ENCODE results near the gene CNKSR1. TPM values are rescaled to one million over a fixed set of nuclear protein-coding genes. Genes with fewer than 3 reads are reported as not detected.

CNKSR1 gene
- total RNA-seq, 1 experiment from 2014 or later, result 18.0 TPM

DNA sequence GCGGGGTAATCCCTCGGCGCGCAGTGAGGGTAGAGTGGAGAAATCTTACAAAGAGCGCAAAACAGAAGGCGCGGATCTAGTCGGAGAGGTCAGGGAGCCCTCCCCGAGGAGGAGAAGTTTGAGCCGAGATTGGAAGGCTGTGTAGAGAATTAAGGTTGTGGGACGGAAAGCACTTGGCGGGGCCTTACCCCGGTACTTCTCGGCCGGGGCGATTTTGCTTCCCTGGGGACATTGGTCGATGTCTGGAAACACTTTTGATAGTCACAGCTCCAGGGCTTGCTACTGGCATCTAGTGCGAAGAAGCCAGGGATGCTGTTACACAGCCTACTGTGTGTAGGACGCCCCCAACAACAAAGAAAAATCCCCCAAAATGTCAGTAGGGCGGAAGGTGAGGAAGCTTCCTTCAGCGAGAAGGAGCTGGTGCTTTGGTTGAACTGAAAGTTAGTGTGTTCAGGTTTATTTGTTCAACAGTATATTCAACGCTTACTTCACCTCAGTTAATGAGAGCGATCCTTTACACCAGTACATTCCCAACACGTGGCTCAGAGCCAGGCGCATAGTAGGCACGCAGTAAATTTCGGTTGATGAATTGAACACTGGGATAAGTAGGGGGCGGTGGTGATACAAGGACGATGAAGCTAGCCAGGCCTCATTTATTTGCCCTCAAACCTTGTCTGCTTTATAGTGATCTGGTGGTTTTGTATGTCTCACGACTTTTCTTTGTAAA is 57.5 kb downstream of the CNKSR1 start (continued):
- TF ChIP-seq ERG (CRISPR knock-in tag; IDR thresholded peaks at IDR 0.05) (no peak), FOXP4 (CRISPR knock-in tag; IDR thresholded peaks at IDR 0.05) (no peak), ZNF281 (CRISPR knock-in tag; IDR thresholded peaks at IDR 0.05) (no peak), SMAD4 (CRISPR knock-in tag; IDR thresholded peaks at IDR 0.05) (no peak), ZNF396 (CRISPR knock-in tag; IDR thresholded peaks at IDR 0.05; ENCODE audit: borderline replicate concordance) (no peak), CBFB (CRISPR knock-in tag; IDR thresholded peaks at IDR 0.05; ENCODE audit: low read depth) (no peak), STAT6 (CRISPR knock-in tag; conservative IDR thresholded peaks at IDR 0.05; ENCODE audit: low read depth) (no peak), JUN (CRISPR knock-in tag; IDR thresholded peaks at IDR 0.05) (no peak), GRHL2 (CRISPR knock-in tag; IDR thresholded peaks at IDR 0.05; ENCODE audit: insufficient replicate concordance, severe bottlenecking) (no peak), JAZF1 (CRISPR knock-in tag; IDR thresholded peaks at IDR 0.05) (no peak), RELA (CRISPR knock-in tag; IDR thresholded peaks at IDR 0.05; ENCODE audit: borderline replicate concordance) (no peak), ZNF425 (CRISPR knock-in tag; conservative IDR thresholded peaks at IDR 0.05) (no peak), CREM (CRISPR knock-in tag; IDR thresholded peaks at IDR 0.05) (no peak), ZNF416 (CRISPR knock-in tag; IDR thresholded peaks at IDR 0.05) (no peak), TEAD1 (CRISPR knock-in tag; IDR thresholded peaks at IDR 0.05) (0 out of 2 replicates have a peak, but pooled peaks have one; percentile 32)
- TF ChIP-seq, protein P1, sequence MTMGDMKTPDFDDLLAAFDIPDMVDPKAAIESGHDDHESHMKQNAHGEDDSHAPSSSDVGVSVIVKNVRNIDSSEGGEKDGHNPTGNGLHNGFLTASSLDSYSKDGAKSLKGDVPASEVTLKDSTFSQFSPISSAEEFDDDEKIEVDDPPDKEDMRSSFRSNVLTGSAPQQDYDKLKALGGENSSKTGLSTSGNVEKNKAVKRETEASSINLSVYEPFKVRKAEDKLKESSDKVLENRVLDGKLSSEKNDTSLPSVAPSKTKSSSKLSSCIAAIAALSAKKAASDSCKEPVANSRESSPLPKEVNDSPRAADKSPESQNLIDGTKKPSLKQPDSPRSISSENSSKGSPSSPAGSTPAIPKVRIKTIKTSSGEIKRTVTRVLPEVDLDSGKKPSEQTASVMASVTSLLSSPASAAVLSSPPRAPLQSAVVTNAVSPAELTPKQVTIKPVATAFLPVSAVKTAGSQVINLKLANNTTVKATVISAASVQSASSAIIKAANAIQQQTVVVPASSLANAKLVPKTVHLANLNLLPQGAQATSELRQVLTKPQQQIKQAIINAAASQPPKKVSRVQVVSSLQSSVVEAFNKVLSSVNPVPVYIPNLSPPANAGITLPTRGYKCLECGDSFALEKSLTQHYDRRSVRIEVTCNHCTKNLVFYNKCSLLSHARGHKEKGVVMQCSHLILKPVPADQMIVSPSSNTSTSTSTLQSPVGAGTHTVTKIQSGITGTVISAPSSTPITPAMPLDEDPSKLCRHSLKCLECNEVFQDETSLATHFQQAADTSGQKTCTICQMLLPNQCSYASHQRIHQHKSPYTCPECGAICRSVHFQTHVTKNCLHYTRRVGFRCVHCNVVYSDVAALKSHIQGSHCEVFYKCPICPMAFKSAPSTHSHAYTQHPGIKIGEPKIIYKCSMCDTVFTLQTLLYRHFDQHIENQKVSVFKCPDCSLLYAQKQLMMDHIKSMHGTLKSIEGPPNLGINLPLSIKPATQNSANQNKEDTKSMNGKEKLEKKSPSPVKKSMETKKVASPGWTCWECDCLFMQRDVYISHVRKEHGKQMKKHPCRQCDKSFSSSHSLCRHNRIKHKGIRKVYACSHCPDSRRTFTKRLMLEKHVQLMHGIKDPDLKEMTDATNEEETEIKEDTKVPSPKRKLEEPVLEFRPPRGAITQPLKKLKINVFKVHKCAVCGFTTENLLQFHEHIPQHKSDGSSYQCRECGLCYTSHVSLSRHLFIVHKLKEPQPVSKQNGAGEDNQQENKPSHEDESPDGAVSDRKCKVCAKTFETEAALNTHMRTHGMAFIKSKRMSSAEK (CRISPR knock-in tag; IDR thresholded peaks at IDR 0.05; ENCODE audit: borderline replicate concordance), result no peak
- TF ChIP-seq, protein P2, sequence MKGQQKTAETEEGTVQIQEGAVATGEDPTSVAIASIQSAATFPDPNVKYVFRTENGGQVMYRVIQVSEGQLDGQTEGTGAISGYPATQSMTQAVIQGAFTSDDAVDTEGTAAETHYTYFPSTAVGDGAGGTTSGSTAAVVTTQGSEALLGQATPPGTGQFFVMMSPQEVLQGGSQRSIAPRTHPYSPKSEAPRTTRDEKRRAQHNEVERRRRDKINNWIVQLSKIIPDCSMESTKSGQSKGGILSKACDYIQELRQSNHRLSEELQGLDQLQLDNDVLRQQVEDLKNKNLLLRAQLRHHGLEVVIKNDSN (CRISPR knock-in tag; IDR thresholded peaks at IDR 0.05), result peak; percentile 6; the same call in 1 of the 2 replicates
- TF ChIP-seq, protein P3, sequence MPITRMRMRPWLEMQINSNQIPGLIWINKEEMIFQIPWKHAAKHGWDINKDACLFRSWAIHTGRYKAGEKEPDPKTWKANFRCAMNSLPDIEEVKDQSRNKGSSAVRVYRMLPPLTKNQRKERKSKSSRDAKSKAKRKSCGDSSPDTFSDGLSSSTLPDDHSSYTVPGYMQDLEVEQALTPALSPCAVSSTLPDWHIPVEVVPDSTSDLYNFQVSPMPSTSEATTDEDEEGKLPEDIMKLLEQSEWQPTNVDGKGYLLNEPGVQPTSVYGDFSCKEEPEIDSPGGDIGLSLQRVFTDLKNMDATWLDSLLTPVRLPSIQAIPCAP (CRISPR knock-in tag; IDR thresholded peaks at IDR 0.05), result no peak
- TF ChIP-seq, protein P4, sequence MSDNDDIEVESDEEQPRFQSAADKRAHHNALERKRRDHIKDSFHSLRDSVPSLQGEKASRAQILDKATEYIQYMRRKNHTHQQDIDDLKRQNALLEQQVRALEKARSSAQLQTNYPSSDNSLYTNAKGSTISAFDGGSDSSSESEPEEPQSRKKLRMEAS (CRISPR knock-in tag; IDR thresholded peaks at IDR 0.05), result peak; percentile 32
